PC-9 (cell line): Measurements from ENCODE around the gene AMH. TPM values are rescaled to one million over a fixed set of nuclear protein-coding genes. Genes with fewer than 3 reads are reported as not detected.

Experiments
- BruUV-seq: library from RNA; stranded (reverse); fragments of 400-500 nt; replicated peaks from 2 replicates; lab custom pipeline; 2021; lab: Mats Ljungman, UMichigan
- CTCF ChIA-PET: fragments of 300-600 bp; sonication (Branson Sonifier 250); formaldehyde crosslinking; loops from one replicate; lab custom pipeline; 2022; ENCODE audit warnings: antibody characterized with exemption; lab: Charles Lee
- POLR2A ChIA-PET: fragments of 300-600 bp; sonication (Branson Sonifier 250); formaldehyde crosslinking; loops from one replicate; lab custom pipeline; 2022; ENCODE audit warnings: antibody characterized with exemption; ENCODE audit not compliant: unreplicated experiment; lab: Charles Lee
- DNase-seq, 2 experiments: peaks; one replicate each; pipeline versions ENCODE4 v3.0.0 to v3.0.0-alpha.2; 2015 to 2022; ENCODE audit warnings: mixed read lengths in 1 of 2
- H2AFZ ChIP-seq: fragments of 200-600 bp; sonication (generic); 2 replicates; pipeline ENCODE4 v1.8.1; 2017; ENCODE audit warnings: antibody characterized with exemption
- H3F3A ChIP-seq: fragments of 200-600 bp; sonication (generic); 2 replicates; pipeline ENCODE4 v1.8.1; 2017; ENCODE audit warnings: antibody characterized with exemption, mild to moderate bottlenecking, low read depth; ENCODE audit not compliant: insufficient read depth
- H3K27ac ChIP-seq: fragments of 200-600 bp; sonication (generic); 2 replicates; pipeline ENCODE4 v1.6.1; 2016; ENCODE audit warnings: mixed run types
- H3K27me3 ChIP-seq: fragments of 200-600 bp; sonication (generic); 2 replicates; pipeline ENCODE4 v1.6.1; 2016; ENCODE audit warnings: low read depth, mixed run types; ENCODE audit not compliant: insufficient read depth
- H3K36me3 ChIP-seq: fragments of 200-600 bp; sonication (generic); 2 replicates; pipeline ENCODE4 v1.6.1; 2016; ENCODE audit warnings: low read depth, mixed run types
- H3K4me1 ChIP-seq: fragments of 200-600 bp; sonication (generic); replicated peaks from 2 replicates; pipeline ENCODE4 v1.6.1; 2016; ENCODE audit warnings: mixed run types; ENCODE audit not compliant: insufficient read depth
- H3K4me2 ChIP-seq: fragments of 200-600 bp; sonication (generic); 2 replicates; pipeline ENCODE4 v1.6.1; 2017; ENCODE audit warnings: mixed run types
- H3K4me3 ChIP-seq: fragments of 200-600 bp; sonication (generic); 2 replicates; pipeline ENCODE4 v1.6.1; 2016; ENCODE audit warnings: mixed run types
- H3K79me2 ChIP-seq: fragments of 200-600 bp; sonication (generic); 2 replicates; pipeline ENCODE4 v1.6.1; 2017; ENCODE audit warnings: low read depth, mixed run types
- H3K9me2 ChIP-seq: fragments of 200-600 bp; sonication (generic); 2 replicates; pipeline ENCODE4 v1.8.1; 2017; ENCODE audit warnings: mild to moderate bottlenecking; ENCODE audit not compliant: insufficient read depth
- H3K9me3 ChIP-seq: fragments of 200-600 bp; sonication (generic); 2 replicates; pipeline ENCODE4 v1.8.1; 2016; ENCODE audit warnings: low read depth; ENCODE audit not compliant: insufficient read depth
- H4K20me1 ChIP-seq: fragments of 200-600 bp; sonication (generic); 2 replicates; pipeline ENCODE4 v1.8.1; 2017; ENCODE audit not compliant: insufficient read depth
- EZH2 ChIP-seq: fragments of 200-600 bp; sonication (generic); IDR thresholded peaks from 2 replicates; pipeline ENCODE4 v1.8.0; 2017; ENCODE audit warnings: antibody characterized with exemption, low read depth
- intact Hi-C: fragments of 100-400 bp; cut with micrococcal nuclease; formaldehyde crosslinking; loops from one replicate; pipeline ENCODE4 v1.10.0; 2022; ENCODE audit not compliant: unreplicated experiment
- total RNA-seq: library from RNA; stranded (reverse); gene quantifications from 2 replicates; pipeline ENCODE4 v1.2.3, GENCODE V29; 2021
- TF ChIP-seq, protein P1 (sequence below): fragments of 200-600 bp; sonication (generic); conservative IDR thresholded peaks from 2 replicates; pipeline ENCODE4 v1.6.1; 2017; ENCODE audit warnings: mixed run types, antibody characterized with exemption, mild to moderate bottlenecking, moderate library complexity

The AMH gene
- total RNA-seq, 1 experiment from 2014 or later: 8.1 TPM

DNA sequence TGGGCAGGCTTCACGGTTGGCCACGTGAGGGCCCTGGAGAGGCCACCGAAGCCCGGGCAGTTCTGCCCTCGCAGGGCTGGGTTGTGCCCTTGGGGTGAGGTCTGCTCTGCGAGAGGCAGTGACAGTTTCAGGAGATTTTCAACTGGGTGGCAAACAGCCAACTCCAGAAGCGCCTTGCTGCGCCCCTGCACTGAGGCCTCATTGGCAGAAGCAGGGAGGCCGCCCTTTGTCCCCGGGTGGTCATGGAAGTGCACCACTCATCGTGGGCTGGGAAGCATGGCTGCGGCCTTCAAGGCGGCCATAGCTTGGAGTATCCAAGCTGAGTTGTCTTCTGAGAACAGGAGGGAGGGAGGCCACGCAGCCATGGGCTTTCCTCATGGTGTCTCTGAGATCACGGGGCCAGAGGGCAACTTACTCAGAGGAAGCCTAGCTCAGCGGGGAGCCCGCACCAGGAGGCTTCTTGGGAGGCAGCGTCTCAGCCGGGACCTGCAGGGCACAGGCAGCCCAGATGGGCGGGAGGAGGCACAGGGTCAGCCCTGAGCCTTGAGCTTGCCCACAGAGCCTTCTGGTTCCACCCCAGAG lies 27.8 kb upstream of the AMH start:
- H4K20me1 ChIP-seq: no peaks in the 10 kb centered on the region
- TF ChIP-seq, protein P1, sequence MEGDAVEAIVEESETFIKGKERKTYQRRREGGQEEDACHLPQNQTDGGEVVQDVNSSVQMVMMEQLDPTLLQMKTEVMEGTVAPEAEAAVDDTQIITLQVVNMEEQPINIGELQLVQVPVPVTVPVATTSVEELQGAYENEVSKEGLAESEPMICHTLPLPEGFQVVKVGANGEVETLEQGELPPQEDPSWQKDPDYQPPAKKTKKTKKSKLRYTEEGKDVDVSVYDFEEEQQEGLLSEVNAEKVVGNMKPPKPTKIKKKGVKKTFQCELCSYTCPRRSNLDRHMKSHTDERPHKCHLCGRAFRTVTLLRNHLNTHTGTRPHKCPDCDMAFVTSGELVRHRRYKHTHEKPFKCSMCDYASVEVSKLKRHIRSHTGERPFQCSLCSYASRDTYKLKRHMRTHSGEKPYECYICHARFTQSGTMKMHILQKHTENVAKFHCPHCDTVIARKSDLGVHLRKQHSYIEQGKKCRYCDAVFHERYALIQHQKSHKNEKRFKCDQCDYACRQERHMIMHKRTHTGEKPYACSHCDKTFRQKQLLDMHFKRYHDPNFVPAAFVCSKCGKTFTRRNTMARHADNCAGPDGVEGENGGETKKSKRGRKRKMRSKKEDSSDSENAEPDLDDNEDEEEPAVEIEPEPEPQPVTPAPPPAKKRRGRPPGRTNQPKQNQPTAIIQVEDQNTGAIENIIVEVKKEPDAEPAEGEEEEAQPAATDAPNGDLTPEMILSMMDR: no peak
- TF ChIP-seq EZH2: no peak
- no peaks in the 10 kb centered on the region for H3K9me3 ChIP-seq
- no peaks in the 10 kb centered on the region for H3K79me2 ChIP-seq
- ChIA-PET POLR2A (no interaction called here), CTCF (no interaction called here)
- BruUV-seq: no TSS peak
- intact Hi-C loops: no loop called here
- H3K27me3 ChIP-seq: no peaks in the 10 kb centered on the region
- no peak overlapping the region for H3K27ac ChIP-seq
- no peaks in the 10 kb centered on the region for H3F3A ChIP-seq
- H3K9me2 ChIP-seq: no peaks in the 10 kb centered on the region
- H3K4me1 ChIP-seq: no peaks in the 10 kb centered on the region
- no peaks in the 10 kb centered on the region for H3K36me3 ChIP-seq
- no peak overlapping the region for H3K4me3 ChIP-seq
- no peak overlapping the region for H2AFZ ChIP-seq
- H3K4me2 ChIP-seq: no peak overlapping the region
- no peak for DNase-seq

DNA sequence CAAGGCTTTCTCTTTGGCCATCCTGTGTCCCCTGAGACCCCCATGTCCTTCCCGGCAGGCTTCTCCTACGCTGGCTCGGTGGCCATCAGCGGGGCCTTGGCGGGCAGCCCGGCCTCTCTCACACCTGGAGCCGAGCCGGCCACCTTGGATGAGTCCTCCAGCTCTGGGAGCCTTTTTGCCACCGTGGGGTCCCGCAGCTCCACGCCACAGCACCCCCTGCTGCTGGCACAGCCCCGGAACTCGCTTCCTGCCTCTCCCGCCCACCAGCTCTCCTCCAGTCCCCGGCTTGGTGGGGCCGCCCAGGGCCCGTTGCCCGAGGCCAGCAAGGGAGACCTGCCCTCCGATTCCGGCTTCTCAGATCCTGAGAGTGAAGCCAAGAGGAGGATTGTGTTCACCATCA lies 27.2 kb upstream of the AMH start:
- Histone ChIP-seq H3K79me2 (no peaks in the 10 kb centered on the region), H3K4me1 (no peaks in the 10 kb centered on the region), H3F3A (no peaks in the 10 kb centered on the region), H4K20me1 (no peaks in the 10 kb centered on the region), H3K4me3 (no peak overlapping the region), H3K27ac (no peak overlapping the region), H3K27me3 (no peaks in the 10 kb centered on the region), H3K9me3 (no peaks in the 10 kb centered on the region), H3K4me2 (no peak overlapping the region), H2AFZ (no peak overlapping the region), H3K9me2 (no peaks in the 10 kb centered on the region), H3K36me3 (no peaks in the 10 kb centered on the region)
- CTCF ChIA-PET: no interaction called here
- BruUV-seq: no TSS peak
- POLR2A ChIA-PET: no interaction called here
- TF ChIP-seq, protein P1: no peak
- TF ChIP-seq EZH2: no peak
- intact Hi-C loops: no loop called here
- no peak for DNase-seq

DNA sequence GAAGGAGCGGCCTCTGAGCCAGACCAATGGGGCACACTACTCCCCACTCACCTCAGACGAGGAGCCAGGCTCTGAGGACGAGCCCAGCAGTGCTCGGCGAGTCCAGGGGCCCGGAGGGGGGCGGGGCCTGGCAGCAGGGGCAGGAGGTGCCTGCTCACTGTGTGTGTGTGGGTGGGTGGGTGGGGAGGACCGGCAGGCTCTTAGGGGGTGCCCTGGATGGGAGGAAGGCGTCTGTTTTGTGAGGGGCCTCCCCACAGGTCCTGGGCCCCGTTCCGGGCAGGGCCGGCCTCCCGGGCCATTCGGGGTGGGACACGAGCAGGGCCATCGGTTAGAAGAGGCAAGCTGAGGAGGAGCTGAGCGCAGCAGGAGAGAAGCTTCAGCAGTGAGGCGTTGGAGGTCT lies 25.7 kb upstream of the AMH start:
- no TSS peak for BruUV-seq
- no peak for DNase-seq
- Histone ChIP-seq H3K9me2 (no peaks in the 10 kb centered on the region), H3K79me2 (no peaks in the 10 kb centered on the region), H3K4me2 (no peak overlapping the region), H3K4me1 (no peaks in the 10 kb centered on the region), H3K9me3 (no peaks in the 10 kb centered on the region), H4K20me1 (no peaks in the 10 kb centered on the region), H2AFZ (no peak overlapping the region), H3F3A (no peaks in the 10 kb centered on the region), H3K4me3 (no peak overlapping the region), H3K27ac (no peak overlapping the region), H3K27me3 (no peaks in the 10 kb centered on the region), H3K36me3 (no peaks in the 10 kb centered on the region)
- TF ChIP-seq, protein P1: no peak
- TF ChIP-seq EZH2: no peak
- ChIA-PET POLR2A (no interaction called here), CTCF (no interaction called here)
- intact Hi-C loops: no loop called here
